HS-5 (cell line): Measurements from ENCODE around the gene RPLP2.
A peak's percentile ranks its signal among the peaks of the same experiment; 100 is the strongest.

ENCODE experiments used
- DNase-seq: peaks from one replicate; pipeline ENCODE4 v3.0.0-alpha.2; 2012; ENCODE audit warnings: low read depth

Gene RPLP2

DNA sequence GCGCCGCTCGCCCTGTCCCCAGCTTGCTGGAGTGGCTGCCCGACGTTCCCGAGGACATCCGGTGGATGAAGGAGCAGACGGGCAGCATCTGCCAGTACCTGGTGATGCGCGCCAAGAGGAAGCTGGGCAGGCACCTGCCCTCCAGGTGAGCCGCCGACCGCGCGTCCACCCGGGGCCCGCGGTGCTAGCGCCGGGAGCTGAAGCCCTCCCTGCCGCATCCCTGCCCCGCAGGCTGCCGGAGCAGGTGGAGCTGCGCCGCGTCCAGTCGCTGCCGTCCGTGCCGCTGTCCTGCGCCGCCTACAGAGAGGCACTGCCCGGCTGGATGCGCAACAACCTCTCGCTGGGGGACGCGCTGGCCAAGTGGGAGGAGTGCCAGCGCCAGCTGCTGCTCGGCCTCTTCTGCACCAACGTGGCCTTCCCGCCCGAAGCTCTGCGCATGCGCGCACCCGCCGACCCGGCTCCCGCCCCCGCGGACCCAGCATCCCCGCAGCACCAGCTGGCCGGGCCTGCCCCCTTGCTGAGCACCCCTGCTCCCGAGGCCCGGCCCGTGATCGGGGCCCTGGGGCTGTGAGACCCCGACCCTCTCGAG is 14.6 kb downstream of the RPLP2 start:
- no peak for DNase-seq

DNA sequence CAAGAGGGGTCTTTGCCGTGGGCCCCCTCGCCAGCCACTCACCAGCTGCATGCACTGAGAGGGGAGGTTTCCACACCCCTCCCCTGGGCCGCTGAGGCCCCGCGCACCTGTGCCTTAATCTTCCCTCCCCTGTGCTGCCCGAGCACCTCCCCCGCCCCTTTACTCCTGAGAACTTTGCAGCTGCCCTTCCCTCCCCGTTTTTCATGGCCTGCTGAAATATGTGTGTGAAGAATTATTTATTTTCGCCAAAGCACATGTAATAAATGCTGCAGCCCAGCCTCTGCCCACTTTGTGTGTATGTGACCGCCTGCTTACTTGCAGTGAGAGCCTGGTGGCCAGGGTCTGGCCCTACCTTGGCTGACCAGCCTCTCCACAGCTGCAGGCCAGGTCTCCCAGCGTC is 15.2 kb downstream of the RPLP2 start:
- DNase-seq, result no peak

DNA sequence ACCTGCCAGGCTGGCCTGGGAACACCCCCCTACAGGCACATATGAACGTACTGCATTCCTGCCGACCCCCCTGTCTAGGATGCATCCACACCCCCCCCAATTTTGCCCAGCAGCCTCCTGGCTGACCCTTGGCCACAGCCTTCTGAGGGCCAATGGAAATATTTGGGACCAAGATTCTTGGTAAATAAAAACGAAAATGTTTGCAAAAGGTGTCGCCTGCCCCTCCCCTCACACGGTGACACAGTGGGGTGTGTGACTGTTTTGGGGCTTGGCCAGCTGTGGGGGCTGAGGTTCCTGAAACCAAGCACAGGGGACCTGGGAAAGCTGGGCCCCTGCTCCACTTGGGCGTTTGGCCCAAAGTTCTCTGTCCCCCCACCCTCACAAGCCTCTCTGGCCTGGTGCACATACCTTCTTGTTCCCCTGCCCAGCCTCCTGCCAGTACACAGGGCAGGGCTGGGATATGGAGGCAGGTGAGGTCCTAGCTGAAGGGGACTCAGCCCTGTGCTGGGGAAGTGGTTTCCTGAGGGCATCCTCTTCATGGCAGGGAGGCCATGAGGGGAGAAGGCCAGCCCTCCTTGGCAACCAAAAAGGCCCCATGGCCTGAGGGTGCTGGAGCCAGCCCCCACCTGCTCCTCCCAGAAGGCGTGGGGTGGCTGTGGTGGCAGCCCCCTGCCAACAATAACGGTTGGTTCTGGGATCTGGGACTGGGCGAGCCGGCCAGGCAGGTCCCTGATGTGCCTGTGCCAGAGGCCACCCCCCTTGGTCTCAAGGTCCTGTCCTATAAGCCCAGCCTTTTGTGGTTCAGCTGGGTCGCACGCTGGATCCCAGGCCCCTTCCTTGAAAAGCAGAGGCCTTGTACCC is 15.8 kb downstream of the RPLP2 start:
- DNase-seq, result no peak

DNA sequence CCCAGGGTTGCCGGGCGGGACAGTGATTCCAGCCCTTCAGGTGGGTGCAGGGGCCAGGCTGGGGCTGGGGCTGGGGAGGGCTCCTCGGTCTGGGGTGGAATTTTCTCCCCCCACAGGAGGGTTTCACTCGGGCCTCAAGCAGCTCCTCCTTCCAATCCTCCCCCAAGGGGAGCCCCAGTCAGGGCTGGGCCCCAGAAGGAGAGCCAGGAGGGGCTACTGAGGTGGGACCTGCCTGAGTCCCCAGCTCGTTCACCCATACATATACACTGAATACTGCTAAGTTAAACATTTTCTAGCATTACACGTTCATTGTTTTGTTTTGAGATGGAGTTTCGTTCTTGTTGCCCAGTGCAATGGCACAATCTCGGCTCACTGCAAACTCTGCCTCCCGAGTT is 16.5 kb downstream of the RPLP2 start:
- DNase-seq, result no peak

DNA sequence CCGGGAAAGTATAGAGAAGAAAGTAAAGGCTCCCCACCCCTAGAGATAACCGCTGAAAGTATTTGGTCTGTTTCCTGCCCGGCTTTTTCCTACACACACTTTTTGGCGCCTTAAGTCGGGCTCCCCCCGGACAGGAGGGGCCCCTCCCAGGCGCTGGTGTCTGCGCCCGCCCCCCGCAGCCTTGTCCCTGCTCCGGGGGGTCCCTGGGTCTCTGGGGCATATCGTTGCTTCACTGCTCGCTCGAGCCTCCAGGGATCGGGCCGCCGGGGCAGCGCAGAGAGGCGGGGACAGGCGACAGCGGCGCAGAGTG is 17.0 kb downstream of the RPLP2 start:
- no peak for DNase-seq

DNA sequence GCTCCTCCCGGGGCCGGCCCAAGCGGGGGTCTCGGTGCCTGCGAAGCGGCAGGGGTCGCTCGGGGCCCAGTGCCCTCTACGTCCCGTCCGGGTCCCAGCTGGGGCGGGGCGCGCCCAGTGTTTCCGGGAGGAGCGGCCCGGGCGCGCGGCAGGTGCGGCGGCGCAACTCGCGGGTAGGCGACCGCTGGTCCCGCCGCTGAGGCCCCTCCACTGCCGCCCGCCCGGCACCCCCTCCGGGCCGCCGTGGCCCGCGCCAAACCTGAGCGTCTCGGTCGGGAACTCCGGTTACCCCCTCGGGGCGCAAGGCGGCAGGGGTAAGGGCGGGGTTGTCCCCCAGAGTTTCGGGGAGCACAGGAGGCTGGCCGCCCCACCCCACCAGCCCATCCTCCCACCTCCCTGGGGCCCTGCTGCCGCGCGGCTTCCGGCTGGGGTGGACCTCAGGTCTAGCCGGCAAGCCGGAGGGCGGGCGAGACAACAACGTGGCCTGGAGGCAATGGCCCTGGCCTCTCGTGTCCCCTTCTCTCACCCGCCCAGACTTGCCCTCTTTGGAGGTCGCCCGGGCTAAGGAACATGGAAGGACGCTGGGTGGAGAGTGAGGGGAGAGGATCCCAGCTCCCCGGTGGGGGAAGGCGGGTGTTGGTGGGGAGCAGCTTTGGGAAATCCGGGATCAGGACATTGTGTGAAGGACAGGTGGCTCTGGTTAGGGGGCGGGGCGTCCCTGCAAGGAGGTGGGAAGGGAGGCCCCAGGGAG is 17.6 kb downstream of the RPLP2 start:
- no peak for DNase-seq

DNA sequence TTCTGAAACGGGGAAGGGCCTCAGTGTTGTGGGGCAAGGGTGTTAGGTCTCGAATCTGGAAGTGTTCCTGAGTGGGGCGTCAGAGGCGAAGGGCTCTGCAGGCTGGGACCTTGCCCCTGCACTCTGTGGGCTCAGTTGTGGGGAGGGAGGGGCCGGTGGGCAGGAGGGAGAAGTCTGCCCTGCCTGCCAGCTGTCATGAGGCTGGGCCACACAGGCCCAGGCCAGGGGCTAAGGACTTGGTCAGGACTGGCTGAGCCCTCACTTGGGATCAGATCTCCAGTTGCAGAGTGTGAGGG is 18.1 kb downstream of the RPLP2 start, which contains the start of gene CRACR2B:
Gene CRACR2B (plus strand): TSS at position 23 of the 296 bp plus-strand sequence. CDS start 689 bp downstream, outside the sequence.
- DNase-seq, result no peak

DNA sequence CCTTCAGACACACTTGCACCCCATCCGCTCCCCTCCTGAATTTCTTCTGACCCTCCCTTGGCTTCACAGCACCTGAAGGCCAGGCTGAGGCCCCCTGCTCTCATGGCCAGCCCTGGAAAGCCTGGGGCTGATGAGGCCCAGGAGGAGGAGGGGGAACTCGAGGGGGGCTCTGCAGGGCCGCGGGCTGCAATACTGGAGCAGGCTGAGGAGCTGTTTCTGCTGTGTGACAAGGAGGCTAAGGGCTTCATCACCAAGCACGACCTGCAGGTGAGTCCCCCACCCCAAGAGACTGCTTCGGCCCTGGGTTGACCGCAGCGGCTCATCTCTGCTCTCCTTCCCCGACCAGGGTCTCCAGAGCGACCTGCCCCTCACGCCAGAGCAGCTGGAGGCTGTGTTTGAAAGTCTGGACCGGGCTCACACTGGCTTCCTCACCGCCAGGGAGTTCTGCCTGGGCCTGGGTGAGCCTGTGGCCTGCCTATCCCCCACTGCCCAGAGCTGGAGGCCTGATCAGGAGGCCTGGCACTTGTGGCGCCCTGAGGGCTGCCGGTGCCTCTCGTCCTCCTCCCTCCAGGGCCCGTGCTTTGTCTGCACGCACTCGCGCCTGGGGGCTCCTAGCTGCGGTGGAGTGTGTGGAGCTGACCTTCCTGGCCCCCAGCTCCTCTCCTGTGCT is 18.9 kb downstream of the RPLP2 start:
- no peak for DNase-seq

DNA sequence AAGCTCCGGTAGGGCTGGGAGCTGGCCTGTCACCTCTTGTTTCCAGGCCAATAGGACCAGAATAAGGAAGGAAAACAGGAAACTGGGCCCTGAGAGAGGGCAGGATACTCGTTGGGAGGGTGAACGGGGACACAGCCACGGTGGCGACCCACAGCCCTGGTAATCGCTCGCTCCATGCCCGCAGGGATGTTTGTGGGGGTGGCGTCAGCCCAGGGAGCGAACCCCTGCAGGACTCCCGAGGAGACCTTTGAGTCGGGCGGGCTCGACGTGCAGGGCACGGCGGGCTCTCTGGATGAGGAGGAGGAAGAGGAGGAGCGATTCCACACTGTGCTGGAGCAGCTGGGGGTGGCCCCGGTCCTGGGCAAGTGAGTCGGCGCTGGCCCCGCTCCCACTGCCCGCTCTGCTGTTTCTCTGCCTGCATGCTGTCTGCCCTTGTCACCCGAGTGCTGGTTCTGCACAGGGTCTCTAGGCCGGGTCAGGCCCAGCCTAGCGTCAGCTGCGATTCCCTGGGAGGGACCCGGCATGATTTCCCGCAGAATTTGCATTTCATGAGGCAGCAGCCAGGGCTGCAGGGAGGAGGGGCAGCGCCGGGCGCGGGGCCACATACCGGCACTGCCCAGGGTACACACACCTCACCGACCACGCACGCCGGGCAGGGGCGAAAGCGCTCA is 19.5 kb downstream of the RPLP2 start:
- DNase-seq, result no peak

DNA sequence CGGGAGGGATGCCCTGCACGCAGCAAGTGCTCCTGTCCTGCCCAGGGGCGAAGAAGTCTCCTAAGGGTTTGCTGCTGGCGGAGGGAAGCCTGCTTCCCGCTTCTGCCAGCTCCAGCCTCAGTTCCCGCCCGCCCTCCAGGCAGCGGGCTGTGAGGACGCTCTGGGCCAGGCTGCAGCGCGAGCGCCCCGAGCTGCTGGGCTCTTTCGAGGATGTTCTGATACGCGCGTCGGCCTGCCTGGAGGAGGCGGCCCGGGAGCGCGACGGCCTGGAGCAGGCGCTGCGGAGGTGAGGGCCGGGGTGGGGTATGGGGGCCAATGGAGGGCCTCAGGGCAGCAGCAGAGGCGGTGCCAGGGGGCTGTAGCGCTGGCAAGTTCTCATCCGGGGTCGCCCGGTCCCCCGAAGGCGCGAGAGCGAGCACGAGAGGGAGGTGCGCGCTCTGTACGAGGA is 20.1 kb downstream of the RPLP2 start:
- DNase-seq, result no peak

DNA sequence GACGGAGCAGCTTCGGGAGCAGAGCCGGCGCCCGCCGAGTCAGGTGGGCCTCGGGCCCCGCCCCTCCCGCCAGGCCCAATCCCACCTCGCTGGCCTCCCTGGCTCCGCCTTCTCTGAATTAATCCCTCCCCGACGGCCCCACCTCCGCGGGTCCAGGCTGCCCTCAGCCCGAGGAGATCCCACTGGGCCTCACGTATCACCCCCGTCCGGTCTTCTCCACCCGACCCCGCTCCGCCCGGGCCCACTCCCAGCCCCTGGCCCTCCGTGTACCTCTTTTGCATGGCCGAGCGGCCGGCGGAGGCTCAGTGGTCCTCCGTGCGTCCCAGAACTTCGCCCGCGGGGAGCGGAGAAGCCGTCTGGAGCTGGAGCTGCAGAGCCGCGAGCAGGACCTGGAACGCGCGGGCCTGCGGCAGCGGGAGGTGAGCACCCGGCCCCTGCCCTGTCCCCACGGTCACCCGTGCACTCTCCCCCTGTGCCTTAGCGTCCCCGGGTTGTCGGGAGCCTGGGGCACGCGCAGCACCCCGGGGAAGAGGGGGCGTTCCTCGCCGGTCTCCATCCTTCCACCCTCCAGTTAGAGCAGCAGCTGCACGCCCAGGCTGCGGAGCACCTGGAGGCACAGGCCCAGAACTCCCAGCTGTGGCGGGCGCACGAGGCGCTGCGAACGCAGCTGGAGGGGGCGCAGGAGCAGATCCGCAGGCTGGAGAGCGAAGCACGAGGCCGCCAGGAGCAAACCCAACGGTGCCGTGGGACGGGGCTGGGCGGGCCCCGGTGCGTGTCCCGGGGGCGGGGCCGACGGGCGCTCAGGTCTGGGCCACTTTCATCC is 20.7 kb downstream of the RPLP2 start:
- no peak for DNase-seq

DNA sequence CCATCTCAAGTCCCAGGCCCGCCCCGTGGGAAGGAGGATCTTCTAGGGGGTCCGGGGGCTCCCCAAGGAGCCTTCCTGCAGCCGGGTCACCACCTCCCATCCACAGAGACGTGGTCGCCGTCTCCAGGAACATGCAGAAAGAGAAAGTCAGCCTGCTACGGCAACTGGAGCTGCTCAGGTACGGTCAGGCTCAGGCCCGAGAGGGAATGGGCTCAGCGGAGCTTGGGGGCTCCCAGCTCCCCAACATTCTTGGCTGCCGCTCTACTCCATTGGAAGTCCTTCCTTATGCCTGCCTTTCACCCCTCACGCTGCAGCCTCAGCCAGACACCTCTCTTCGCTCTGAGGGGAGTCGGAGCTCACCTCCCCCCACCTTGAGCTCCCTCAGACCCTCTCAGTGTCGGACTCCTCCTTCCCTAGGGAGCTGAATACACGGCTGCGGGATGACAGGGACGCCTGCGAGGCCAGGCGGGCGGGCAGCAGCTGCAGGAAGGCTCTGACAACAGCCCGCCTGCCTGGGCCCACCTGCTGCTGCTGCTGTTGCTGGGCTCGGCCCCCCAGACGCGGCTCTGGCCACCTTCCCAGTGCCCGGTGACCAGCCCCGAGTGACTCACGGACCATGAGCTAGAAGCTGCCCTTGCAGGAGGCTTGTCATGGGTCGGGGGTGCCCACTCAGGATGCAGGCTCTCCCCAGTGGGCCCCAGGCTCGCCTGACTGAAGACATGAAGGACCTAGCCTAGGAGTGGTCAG is 21.5 kb downstream of the RPLP2 start:
- no peak for DNase-seq

DNA sequence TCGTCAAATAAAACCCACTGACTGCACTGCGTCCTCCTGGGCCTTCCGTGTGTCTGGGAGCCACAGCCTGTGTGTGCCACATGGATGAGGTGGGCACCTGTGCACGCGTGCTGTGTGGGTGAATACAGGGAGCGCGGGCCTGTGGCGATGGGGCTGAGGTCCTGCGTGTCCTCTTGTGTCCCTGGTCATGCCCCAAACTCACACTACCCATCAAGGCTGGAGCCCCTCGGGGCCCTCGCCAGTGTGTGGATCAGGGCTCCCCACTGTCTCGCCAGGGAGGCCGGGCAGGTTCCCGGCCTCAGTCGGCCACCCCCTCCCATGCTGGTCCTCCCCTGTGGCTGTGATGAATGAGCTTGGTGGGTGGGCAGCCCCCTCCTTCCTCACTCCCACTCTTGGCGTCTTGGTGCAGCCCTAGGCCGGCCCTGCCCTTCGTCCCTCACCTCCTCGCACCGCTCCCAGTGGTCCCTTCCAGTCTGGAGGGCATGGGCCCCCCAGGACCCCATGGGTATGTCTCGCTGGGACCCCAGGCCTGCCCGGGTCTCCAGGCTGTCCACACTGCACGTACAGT is 22.3 kb downstream of the RPLP2 start:
- no peak for DNase-seq

DNA sequence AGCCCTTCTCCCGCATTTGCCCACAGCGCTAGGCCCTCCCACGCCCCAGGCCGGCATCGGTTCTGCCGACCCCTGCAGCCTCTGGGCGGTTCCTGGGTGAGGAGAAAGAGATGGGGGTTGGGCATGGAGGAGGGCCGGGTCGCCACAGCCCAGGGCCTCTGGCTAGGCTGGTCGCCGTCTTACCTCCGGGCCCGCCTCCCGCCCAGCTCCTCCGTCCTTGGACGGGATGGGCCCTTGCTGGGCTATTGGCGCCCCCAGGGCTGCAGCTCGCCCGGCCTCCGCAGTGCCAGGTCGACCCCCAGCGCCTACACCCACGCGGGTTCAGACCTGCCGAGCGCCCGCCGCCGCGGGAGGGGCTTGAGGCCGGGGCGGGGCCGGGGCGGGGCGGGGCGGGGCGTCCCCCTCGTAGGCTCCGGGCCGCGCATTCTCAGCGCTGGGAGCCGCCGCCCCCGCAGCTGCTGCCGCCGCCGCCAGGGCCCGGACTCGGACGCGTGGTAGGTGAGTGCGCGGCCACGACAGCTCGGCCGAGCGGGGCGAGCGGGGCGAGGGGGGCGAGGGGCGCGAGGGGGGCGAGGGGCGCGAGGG is 22.9 kb downstream of the RPLP2 start, which contains the start of gene CD151:
Gene CD151 (plus strand): TSS at position 424 of the 585 bp plus-strand sequence. CDS start 3,118 bp downstream, outside the sequence.
- DNase-seq, result no peak

DNA sequence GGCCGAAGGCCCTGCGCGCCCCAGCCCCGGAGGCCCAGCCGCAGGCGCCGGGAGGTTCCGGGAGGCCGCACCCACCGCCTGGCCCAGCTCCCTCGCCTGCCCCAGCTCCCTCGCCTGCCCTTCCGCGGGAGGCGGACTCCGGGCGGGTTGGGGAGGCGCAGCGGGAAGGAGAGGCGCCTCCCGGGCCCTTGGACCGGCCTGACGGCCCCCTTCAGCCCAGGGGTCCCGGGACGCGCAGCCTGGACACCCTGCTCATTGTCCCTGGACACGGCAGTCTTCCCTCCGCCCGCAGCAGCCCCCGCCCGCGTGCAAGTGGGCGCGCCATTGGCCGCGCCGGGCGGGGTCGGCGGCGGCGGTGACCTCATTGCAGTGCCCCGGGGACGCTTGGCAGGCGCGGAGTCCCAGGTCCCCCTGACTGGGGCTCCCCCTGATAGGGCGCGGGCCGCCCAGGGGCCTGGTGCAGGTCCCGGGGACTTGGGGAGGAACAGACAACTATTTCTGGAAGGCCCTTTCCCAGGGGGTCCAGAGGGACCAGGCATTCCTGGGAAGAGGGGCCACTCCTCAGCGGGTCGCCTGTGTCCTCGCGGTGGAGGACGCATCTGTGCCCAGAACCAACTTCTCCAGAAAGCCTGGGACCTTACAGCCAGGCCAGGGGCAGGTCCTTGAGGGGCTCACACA is 23.5 kb downstream of the RPLP2 start:
- no peak for DNase-seq

DNA sequence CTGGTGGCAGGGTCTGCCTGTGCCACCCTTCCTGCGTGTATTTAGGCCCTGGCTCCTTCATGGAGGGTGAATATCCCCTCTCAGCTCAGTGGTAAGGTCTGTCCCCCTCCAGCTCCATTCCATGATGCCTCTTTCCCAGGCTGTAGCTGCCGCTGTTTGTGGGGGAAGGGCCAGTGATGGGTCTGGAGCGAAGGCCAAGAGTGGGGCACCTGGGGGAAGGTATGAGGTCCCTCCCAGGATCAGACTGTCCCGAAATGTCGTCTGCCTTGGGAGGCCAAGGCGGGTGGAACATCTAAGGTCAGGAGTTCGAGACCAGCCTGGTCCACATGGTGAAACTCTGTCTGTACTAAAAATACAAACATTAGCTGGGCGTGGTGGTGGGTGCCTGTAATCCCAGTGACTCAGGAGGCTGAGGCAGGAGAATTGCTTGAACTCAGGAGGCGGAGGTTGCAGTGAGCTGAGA is 24.1 kb downstream of the RPLP2 start:
- no peak for DNase-seq

DNA sequence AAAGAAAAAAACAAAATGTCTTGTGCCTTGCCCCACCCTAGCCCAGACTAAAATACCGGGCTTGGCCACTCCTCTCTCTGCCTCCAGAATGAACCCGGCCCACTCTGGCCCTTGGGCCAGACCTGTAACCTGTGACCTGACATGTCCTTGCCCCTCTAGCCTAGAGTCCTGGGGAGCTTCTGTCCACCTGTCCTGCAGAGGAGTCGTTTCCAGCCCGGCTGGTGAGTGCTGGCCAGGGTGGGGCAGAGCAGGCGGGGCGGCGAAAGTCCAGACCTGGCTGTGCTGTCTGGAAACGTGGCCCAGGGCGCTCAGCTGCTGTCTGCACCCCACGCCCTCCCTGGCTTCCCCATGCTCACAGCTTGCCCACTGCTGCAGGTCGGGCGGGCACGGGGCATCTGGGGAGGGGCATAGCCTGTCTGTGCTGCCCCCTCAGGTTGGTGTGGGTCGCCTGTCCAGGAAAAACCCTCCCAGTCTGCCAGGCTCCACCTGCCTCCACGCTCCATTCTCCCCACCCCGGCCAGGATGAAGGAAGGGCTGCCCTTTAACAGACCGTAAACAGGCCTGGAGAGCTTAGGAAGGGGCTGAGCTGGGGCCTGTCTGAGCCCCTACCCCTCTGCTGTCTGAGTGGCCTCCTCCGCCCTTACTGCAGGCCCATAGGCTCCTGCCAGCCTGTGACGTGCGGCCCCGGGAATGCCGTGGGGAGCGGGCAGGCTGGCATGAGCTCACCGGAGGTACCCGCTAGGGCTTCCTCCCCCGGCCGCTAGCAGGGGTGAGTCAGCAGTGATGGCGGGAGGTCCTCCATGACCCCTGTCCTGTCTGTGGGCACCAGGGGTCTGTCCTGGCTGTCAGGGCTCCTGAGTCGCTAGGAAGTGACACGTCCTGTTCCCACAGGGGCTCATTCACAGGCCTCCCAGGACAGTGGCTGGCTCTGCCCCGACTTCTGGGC is 24.9 kb downstream of the RPLP2 start:
- peak; percentile 56 for DNase-seq

DNA sequence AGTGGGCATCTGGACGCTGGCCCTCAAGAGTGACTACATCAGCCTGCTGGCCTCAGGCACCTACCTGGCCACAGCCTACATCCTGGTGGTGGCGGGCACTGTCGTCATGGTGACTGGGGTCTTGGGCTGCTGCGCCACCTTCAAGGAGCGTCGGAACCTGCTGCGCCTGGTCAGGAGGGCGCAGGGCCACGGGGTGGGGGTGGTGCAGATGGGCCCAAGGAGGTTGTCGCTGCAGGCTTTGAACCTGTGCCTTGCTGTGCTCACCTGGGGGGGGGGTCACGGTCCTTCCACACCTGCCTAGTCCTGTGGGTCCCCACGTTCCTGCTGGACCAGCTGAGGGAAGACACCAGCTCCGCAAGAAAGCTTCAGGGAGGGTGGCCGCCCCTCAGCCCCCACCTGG is 26.5 kb downstream of the RPLP2 start:
- DNase-seq, result no peak
